Measurements from ENCODE around the gene MICOS13.
"Not testable (repeated sequence)": the region's sequence is repeated elsewhere in the genome, so short reads cannot be mapped to it uniquely, and the experiment has no call there.

MICOS13 gene, protein sequence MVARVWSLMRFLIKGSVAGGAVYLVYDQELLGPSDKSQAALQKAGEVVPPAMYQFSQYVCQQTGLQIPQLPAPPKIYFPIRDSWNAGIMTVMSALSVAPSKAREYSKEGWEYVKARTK

DNA sequence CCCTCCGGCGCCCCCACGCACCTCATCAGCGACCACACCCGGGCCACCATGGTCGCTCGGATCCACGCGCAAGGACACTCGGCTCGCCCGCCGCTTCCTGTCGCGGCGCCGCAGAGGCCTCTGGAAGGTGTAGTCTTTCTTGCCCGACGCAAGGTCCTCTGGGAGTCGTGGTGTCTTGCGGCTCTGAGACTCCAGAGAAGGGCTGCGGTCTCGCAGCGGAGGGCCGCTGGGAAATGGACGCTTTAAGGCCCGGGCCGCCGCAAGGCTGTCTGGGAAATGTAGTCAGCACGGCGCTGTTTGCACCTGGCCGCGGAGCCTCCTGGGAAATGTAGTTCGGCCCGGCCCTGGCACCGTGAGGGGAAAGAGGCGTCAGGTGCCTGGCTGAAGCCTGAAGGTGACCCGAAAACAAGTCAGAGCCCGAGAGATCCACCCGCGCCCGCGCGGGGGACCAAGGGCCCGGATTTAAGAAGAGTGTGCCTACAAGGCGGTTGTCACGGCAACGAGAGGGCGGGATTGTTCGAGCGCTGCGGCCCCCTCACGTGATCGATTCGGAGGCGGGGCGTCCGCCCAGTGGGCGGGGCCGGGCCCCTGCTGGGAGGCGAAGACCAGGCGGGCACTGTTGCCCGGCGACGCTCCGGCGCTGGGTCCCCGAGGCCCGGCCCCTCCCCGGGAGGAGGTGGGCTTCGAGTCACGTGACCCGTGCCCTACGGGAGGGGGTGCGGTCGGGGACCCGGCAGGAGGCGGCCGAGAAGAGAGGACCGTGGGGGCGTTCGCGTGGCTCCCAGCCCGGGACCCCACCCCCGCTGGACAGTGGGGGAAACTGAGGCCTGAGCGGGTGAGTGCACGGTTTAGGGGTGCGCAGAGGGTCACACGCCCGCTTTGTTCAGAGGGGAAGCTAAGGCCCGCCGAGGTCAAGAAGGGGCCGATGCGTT is at the start of gene MICOS13, which contains the start of gene HSD11B1L:
MICOS13 (minus strand) TSS at position 80 of the 932 bp plus-strand sequence; CDS start at position 50, 30 bp downstream.
HSD11B1L (plus strand) TSS at position 591 of the 932 bp plus-strand sequence. CDS start 3,806 bp downstream, outside the sequence.
- peak; percentile 98 for DNase-seq

DNA sequence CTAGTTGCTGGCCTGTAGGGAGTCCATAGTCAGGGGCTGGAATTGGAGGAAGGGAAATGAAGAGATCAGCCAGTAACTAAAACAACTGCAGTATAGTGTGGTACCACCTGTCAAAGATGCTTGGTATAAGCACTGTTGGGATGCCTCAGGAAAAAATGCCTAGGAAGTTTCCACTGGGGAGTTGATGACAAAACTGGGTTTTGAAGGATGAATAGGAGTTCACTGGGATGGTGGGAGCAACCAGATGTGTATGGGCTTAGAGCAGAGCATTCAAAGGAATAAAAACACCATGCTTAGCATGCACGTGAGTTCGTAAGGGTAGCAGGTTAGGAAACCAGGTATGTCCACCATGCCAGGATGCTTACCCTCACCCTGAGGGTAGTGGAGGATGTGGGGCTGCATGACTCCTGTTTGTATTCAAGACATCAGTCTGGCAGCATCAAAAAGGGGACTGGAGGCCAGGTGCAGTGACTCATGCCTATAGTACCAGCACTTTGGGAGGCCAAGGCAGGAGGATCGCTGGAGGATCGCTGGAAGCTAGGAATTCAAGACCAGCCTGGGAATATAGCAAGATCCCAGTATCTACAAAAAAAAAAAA is 47.2 kb upstream of the MICOS13 start:
- no peak for DNase-seq

DNA sequence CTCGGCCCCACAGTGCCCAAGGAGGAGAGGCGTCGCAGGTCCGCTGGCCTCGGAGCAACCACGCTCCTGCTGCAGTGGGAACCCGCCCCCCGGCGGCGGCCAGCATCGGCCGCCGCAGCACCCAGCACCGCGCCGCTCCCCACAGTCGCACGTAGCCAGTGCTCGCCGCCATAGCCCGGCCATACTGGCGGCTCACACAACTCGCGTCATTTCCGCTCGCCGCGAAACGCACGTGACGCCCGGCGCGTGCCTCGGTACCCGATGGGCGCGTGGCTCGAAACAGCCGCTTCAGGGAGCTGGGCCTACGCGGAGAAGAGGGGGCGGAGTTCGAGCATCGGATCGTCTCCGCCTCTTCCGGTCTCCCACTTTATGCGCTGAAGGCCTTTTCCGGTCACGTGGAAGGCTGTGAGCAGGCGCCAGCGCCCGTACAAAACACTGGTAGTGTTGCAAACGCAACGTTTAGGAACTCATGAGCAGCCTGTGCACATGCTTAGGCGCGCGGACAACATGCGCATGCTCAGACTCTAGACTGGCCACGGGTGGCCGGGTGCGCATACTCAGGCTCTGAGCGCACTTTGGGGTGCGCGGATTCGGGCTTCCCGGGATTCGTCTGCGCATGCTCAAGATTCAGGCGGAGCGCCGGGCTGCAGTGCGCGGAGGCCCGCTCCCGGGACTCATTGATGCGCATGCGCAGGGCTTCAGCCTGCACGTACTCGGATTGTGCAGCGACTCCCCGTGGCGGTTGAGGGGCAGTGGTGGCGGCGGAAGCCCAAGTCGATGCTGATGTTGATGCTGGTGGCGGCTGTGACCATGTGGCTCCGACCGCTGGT is 39.9 kb upstream of the MICOS13 start, which contains the start of the genes CATSPERD and LONP1:
CATSPERD (plus strand) TSS at position 677 of the 830 bp plus-strand sequence; CDS start at position 778, 101 bp downstream.
LONP1 (minus strand) TSS at position 186 of the 830 bp plus-strand sequence; CDS start at position 172, 14 bp downstream.
- peak; percentile 96 to 97 for DNase-seq

DNA sequence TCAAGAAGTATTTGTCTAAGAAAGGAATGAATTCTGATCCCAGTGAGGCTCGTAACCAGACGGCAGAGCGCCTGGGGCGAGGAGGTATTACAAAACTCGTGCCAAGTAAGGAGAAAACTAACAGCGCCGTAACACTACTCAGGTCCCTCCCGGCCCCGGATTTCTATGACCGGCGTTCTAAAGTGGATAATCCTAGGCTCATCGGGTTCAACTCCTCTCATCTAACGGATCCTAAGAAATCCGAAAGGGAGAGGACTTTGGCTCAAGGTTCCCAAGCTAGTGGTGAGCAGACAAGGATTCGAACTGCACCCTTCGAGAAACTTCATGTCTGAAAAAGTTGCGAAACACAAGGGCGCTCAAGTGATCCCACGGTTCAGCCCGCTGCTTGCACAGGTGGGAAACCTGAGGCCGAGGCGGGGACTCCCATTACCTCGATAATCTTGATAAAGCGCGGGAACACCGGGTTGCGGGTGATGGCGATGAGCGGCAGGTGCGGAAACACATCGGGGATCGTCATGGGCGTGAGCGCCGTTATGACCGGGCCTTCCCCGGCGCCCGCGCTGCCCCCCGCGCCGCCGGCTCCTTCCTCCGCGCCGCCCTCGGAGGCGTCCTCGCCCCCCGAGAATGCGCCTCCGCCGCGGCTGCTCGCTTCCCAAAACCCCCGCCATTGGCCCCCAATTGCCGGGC is 39.1 kb upstream of the MICOS13 start:
- DNase-seq, result peak in 1 of 2 experiments; percentile 11

DNA sequence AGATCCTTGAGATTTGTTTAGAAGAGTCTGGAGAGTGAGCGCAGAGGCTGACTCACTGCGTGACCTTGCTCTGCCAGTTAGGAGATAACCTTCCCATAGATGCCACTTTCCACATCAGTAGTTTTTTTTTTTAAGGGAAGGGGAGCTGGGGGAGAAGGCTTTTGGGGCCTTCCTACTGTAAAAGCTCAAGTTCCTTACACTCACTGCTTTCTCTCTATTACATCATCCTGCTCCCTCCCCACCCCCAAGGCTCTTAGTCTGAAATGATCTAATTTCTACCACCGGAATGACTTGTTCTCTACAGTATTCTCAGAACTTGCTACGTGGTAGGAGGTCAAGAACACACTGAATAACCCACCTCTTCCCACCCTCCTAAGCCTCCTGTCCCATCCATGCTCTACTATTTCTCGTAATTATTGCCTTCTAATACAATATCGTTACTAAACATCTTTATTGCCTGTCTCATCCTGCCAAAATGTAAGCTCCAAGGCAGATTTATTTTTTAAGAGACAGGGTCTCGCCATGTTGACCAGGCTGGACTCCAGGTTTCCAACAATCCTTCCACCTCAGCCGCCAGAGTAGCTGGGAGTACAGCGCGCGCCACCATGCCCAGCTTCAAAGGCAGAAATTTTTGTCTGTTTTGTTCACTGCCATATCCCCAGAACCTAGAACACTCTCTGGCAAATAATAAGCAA is 38.4 kb upstream of the MICOS13 start:
- DNase-seq, result no peak

DNA sequence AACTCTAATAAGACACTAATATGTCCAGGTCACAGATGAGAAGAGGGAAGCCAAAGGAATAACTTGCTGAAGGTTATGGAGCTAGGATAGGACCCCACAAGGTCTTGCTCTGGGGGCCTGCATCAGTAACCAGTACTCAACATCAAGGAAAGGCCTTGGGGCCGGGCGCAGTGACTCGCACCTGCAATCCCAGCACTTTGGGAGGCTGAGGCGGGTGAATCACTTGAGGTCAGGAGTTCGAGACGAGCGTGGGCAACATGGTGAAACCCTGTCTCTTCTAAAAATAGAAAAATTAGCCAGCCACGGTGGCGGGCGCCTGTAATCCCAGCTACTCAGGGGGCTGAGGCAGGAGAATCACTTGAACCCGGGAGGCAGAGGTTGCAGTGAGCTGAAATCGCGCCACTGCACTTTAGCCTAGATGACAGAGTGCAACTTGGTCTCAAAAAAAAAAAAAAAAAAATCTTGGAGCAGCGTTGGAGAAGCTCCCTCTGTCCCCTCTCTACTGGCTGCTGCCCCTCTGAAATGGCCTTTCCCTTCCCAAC is 37.8 kb upstream of the MICOS13 start:
- no peak for DNase-seq

DNA sequence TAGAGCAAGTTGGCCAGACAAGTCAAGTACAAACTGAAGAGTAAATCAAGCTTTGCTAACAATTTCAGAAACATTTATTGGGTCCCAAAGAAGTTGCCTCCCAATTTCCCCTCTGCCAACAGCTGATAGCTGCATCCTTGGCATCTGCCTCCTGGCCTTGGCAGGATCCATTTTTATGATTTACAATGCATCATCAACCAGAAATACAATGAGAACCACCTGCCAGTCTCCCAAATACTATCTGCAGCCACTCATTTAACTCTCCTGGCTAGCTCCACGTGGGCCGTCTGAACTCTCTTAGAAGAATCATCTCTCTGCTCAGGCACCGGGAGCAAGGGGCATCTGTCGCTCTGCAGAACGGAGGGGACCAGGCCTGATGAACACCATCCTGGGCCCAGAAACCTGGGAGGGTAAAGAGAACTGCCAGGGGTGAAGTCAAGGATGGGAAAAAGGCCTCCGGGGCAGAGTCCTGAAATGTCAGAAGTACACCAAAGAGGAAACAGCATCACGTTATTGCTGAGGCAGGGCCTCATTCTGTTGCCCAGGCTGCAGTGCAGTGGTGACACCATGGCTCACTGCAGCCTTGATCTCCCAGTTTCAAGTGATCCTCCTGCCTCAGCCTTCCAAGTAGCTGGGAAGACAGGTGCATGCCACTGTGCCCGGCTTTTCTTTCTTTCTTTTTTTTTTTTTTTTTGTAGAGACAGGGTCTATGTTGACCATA is 37.1 kb upstream of the MICOS13 start:
- DNase-seq, result no peak

DNA sequence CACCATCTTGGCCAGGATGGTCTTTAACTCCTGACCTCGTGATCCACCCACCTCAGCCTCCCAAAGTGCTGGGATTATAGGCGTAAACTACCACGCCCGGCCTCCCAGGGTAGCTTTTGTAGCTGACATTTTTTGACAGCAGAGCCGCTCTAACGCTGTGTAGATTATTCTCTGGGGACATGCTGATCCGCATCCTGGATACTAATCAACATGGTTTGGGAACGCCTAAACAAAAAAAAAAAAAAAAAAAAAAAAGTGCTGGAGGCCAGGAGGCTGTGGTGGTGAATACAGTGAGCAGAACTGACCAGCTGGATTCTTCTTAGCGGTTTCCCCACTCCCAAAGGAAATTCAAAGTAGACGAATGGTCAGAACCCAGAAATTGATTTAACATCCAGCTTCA is 34.5 kb upstream of the MICOS13 start:
- DNase-seq, result no peak

DNA sequence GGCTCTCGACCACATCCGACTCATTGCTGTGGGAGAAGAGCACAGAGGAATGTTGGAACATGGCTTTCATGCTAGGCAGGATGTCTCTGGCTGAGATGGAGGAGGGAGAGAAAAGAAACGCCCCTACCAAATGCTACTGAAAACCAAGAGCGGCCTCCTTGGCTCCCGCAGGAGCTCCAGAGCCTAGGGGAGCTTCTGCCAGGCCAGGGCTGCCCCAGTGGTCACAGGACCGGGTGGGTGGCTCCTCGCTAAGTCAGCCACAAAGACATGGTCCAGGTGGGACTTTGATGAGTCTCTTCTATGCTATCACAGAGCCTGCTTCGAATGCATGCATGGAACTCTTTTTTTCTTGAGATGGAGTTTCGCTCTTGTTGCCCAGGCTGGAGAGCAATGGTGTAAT is 32.9 kb upstream of the MICOS13 start:
- no peak for DNase-seq

DNA sequence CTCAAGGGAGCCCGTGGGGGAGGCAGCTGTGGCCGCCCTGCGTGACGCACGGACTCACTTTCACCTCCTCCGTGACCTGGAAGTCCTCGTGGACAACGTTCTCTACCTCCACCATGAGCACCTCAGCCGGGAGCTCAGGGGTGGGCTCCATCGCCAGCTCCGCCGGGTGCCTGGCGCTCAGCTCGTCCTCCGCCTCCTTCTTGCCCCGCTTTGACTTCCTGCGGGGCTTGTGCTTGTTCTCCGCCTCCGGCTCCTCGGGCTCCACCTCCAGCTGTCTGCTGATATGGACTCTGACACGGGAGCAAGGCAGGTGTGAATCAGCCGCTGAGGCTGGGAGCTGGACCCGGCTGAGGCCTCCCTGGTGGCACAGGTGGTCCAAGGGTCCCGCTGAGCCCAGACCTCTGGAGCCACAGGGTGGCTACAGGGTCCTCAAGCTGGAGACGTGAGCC is 31.4 kb upstream of the MICOS13 start:
- no peak for DNase-seq

DNA sequence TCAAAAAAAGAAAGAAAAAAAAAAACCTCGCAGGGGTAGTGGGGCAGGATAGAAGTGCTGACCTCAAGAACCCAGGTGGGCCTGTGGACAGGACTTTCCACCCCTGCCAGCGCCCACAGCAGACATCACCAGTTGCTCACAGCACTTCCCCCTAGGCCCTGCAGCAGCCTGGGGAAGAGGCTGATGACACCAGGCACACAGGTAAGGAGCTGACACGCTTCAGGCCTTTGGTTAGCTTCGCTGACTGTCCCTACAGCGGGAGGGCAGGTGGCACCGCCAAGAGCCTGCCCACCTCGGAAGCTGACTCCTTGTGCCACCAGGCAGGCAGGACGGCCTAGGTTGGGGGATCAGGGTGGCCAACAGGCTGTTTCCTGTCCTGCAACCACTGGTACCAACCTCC is 30.7 kb upstream of the MICOS13 start:
- no peak for DNase-seq

DNA sequence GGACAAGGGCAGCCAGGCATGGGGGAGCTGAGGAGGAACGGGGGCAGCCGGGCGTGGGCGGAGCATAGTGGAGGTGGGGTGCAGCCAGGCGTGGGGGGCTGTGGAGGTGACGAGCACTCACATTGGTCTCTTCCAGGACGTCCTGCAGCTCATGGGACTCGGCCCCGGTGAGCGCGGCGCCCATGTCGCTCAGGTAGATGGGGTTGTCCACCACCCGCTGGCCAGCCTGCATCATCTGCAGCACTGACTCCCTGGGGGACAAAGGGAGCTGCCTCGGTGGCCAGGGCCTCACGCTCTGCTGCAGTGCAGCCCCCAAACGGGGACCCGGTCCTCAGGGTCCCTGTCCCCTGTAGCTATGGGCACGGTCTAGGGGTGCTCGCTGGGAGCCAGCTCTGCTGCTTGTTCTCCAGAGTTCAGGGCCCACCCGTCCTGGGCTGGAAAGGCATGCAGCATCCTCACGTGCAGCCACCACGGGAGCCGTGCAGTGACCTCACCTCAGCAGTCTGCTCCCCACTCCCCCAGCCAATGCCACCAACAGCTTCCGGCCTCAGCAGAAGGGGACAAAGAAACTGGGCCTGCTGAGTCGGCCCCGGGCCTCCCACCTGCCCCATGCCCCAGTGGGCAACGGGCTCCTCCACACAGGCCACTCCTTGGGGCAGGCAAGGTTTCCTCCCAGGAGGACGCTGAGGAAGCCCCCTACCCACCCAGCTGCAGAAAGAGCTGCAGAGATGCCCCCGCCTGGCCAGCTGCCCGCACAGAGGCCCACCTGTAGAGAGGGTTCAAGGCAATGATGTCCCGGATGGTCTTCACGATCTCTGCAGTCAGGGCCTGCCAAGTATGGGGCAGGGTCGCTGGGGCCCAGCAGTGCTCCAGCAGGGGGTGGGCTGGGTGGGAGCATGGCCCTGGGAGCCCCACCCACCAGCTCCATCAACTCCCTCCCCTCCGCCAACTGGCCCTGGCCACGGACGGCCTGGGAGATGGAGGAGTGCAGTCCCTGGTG is 27.6 kb upstream of the MICOS13 start:
- no peak for DNase-seq

DNA sequence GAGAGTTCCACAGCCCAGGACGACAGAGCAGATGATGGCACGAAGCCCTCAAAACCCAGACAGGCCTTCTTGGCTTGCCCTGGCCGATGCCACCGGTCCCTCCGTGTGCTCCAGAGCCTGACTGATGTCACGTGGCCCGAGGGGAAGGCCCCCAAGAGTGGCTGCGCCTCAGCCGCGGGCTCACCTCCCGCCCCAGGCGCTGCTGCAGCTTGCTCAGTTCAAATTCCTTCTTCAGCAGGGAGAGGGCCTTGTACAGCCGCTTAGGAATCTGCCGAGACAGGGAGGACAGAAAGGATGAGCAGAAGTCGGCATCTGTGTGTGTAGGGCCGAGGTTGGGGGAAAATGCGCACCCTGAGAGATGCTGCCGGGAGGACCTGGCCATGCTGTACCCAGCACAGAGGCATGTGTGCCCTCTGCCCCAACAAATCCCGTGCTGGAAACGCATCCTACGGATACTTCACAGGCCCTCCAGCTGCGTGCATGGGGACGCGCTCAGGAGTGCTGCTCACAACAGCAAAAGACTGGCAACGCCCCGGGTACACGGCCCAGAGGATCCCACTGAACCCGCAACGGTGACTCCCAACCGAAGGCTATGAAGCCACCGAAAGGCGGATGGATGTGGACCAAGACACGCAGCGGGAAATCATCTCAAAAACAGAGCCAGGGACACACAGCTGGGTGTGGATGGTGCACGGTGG is 26.7 kb upstream of the MICOS13 start:
- DNase-seq, result no peak

DNA sequence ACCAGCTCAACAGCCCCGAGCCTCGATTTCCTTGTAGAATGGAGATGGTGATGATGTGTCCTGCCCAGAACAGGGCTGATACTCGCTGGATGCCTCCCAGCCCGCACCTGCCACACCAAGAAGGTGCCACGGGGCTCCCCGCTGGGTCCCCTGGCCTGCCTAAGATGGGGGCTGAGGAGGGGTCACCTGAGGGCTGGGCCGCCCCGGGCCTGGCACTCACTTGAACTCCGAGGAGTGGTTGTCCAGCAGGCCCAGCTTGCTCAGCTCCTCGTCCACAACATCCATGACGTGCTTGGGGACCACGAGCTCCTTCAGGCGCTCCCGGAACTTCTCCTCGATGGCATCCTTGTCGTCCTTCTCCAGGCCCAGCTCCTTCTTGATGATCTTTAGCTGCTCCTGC is 25.2 kb upstream of the MICOS13 start:
- no peak for DNase-seq

DNA sequence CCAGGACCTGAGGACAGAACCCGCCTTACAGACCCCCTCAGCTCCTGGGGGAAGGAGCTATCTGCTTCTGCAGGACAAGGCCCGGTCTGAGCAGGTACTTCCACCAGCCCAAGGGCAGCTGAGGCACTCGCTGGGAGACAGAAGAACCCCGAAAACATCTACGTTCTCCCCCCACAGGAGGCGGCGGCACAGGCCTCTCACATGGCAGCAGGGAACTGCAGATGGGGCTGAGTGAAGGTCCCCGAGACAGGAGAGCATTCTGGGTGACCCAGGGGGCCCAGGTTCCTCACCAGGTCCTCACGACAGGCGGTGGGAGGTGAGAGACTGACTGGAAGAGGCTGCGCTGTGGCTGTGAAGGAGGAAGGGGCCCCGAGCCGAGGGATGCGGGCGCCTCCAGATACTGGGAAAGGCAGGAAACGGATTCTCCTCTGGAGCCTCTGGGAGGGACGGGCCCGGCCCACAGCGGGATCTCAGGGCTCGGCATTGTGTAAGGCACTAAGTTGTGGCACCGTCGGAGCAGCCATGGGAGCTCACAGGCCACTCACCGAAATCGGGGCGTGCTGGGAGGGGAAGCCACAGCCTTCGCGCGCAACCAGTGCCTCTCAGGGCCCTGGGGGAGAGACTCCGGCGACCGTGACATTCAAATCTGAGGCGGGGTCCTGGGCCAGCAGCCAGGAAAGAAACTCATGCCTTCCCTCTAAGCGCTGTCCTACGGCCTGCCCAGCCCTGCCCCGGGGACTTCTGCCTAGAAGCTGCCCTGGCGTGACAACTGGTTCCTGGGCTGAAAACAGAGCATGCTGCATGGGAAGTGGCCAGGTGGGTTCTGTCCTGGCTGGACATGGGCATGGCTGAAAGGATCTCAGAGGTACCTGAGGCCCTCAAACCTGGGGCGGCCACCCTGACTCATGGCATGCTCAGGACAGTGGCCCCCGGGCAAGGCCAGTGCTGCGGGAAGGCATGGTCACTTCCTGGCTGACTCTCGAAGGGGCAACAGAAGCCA is 23.8 kb upstream of the MICOS13 start:
- no peak for DNase-seq

DNA sequence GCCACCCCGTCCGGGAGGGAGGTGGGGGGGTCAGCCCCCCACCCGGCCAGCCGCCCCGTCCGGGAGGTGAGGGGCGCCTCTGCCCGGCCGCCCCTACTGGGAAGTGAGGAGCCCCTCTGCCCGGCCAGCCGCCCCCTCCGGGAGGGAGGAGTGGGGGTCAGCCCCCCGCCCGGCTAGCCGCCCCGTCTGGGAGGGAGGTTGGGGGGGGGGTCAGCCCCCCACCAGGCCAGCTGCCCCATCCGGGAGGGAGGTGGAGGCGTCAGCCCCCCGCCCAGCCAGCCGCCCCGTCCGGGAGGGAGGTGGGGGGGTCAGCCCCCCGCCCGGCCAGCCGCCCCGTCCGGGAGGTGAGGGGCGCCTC is 21.7 kb upstream of the MICOS13 start:
- DNase-seq, result not testable (repeated sequence)

All from SHP77 (cell line).